Heart left ventricle (tissue), 13 donors: Measurements from ENCODE around the gene COL10A1.

Experiments
- POLR2A ChIP-seq, 2 donors: fragments of 450-650 bp; IDR thresholded peaks; one replicate each; pipeline ENCODE4 v1.6.1; 2017; ENCODE audit warnings: antibody characterized with exemption in 2 of 2, mild to moderate bottlenecking in 2 of 2, moderate library complexity in 2 of 2
- TF ChIP-seq, protein P1 (sequence below), 12 donors: fragments of 200-600 bp; sonication (generic) in 4 of 12; IDR thresholded peaks; one replicate each; pipeline versions ENCODE4 v1.5.0 to v1.8.0; 2018 to 2022; ENCODE audit warnings: antibody characterized with exemption in 12 of 12, mild to moderate bottlenecking in 5 of 12
- donor health status: ischemic (EF 13 %, LVEDD 7.1; RV severe dilation, severe dysfunction).
- donor health status: DM: no; HTN: yes; CAD: no.
- donor health status: DM: no; HTN: no; CAD: no.
- donor health status: ischemic (EF 25% LVEDD 6.9; RV normal size, moderate dysfunction).
- donor health status: ischemic (EF 25% LVEDD 5.7; RV mildly dilated, moderate dysfunction).
- donor health status: ischemic (EF 35%, LVEDD 5.7; RV mildly dilated, moderate dysfunction).
- donor health status: nonischemic (EF 11% LVEDD 7.7; RV severe dilation, severe dysfunction).
- donor health status: DM: yes; HTN: yes; CAD: no.
- donor health status: PGD.
- donor health status: ischemic (EF 29% LVEDD 5.4; RV normal size, mild dysfunction).
- donor health status: nonischemic (EF 23%, LVEDD 6.1; RV moderate dilation, normal function).

GRCh38 chr6:116087437-116088027, 38.4 kb downstream of the COL10A1 start:
- TF ChIP-seq, protein P1, sequence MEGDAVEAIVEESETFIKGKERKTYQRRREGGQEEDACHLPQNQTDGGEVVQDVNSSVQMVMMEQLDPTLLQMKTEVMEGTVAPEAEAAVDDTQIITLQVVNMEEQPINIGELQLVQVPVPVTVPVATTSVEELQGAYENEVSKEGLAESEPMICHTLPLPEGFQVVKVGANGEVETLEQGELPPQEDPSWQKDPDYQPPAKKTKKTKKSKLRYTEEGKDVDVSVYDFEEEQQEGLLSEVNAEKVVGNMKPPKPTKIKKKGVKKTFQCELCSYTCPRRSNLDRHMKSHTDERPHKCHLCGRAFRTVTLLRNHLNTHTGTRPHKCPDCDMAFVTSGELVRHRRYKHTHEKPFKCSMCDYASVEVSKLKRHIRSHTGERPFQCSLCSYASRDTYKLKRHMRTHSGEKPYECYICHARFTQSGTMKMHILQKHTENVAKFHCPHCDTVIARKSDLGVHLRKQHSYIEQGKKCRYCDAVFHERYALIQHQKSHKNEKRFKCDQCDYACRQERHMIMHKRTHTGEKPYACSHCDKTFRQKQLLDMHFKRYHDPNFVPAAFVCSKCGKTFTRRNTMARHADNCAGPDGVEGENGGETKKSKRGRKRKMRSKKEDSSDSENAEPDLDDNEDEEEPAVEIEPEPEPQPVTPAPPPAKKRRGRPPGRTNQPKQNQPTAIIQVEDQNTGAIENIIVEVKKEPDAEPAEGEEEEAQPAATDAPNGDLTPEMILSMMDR (IDR thresholded peaks at IDR 0.05): no peak
- TF ChIP-seq POLR2A (IDR thresholded peaks at IDR 0.05): no peak
